PFSK-1 (cell line): ENCODE results near the gene FGD3.

Experiments
- FOXP2 ChIP-seq: optimal IDR thresholded peaks from 2 replicates; pipeline ENCODE3; 2011; ENCODE audit warnings: borderline replicate concordance, control low read depth, inconsistent platforms; ENCODE audit not compliant: insufficient read depth; ENCODE audit errors: extremely low read length, extremely low read depth
- POLR2AphosphoS5 ChIP-seq: IDR thresholded peaks from 2 replicates; pipeline ENCODE4 v1.6.1; 2012; ENCODE audit warnings: low read depth, mild to moderate bottlenecking, control low read depth, low read length, moderate library complexity
- SIN3A ChIP-seq: IDR thresholded peaks from 2 replicates; pipeline ENCODE4 v1.6.1; 2012; ENCODE audit warnings: mild to moderate bottlenecking, low read length, moderate library complexity, borderline replicate concordance; ENCODE audit not compliant: insufficient read depth
- TAF1 ChIP-seq: IDR thresholded peaks from 2 replicates; pipeline ENCODE4 v1.6.1; 2012; ENCODE audit warnings: low read length, control low read depth, borderline replicate concordance; ENCODE audit not compliant: insufficient read depth
- TF ChIP-seq, protein P1 (sequence below), 2 experiments: IDR thresholded peaks; 2 replicates each; pipeline versions ENCODE4 v1.6.1 to v1.8.0; 2011 to 2012; ENCODE audit warnings: low read depth in 2 of 2, low read length in 2 of 2, control low read depth in 1 of 2, inconsistent platforms in 1 of 2, mild to moderate bottlenecking in 1 of 2, moderate library complexity in 1 of 2; ENCODE audit not compliant: insufficient read depth in 1 of 2

Gene FGD3

DNA sequence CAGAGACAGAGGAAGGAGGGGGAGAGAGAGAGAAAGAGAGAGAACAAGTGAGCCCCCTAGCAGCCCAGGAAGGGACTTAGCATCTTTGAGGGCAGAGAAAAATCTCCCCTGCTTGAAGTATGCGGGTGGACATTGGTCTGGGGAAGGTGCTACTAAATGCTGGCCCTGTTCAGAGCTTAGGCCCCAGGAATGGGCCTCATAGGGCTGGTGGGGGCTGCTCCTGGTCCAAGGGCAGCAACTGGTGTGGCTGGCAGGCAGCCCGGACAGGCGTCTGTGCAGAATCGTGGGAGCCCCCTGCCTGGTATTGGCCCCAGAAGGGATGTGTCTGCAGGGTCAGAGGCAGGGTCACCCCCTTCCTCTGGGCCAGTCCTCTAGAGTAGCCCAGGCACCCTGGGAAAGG is 63.4 kb downstream of the FGD3 start:
- TF ChIP-seq TAF1 (no peak), SIN3A (no peak), FOXP2 (no peak), POLR2AphosphoS5 (no peak)
- TF ChIP-seq, protein P1, sequence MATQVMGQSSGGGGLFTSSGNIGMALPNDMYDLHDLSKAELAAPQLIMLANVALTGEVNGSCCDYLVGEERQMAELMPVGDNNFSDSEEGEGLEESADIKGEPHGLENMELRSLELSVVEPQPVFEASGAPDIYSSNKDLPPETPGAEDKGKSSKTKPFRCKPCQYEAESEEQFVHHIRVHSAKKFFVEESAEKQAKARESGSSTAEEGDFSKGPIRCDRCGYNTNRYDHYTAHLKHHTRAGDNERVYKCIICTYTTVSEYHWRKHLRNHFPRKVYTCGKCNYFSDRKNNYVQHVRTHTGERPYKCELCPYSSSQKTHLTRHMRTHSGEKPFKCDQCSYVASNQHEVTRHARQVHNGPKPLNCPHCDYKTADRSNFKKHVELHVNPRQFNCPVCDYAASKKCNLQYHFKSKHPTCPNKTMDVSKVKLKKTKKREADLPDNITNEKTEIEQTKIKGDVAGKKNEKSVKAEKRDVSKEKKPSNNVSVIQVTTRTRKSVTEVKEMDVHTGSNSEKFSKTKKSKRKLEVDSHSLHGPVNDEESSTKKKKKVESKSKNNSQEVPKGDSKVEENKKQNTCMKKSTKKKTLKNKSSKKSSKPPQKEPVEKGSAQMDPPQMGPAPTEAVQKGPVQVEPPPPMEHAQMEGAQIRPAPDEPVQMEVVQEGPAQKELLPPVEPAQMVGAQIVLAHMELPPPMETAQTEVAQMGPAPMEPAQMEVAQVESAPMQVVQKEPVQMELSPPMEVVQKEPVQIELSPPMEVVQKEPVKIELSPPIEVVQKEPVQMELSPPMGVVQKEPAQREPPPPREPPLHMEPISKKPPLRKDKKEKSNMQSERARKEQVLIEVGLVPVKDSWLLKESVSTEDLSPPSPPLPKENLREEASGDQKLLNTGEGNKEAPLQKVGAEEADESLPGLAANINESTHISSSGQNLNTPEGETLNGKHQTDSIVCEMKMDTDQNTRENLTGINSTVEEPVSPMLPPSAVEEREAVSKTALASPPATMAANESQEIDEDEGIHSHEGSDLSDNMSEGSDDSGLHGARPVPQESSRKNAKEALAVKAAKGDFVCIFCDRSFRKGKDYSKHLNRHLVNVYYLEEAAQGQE (IDR thresholded peaks at IDR 0.05; ENCODE audit: insufficient read depth in 1 of 2, low read depth in 2 of 2, low read length in 2 of 2) = no peak

DNA sequence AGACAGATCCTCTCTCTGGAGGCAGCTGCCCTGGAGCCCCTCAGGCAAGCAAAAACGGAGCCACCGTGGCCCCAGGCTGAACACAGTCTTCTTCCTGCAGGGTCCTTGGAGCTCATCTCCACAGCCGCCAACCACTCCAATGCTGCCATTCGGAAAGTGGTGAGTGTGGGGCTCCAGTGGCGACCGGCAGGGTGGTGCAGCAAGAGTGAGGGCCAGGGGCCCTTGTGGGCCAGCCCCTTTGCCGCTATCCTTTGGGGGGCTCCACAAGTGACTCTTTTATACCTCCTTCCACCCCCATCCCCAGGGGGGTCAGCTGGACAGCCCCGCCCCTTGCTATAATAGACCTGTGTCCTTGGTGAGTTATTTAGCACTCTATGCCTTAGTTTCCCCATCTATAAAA is 63.8 kb downstream of the FGD3 start:
- TF ChIP-seq SIN3A (no peak), POLR2AphosphoS5 (no peak)
- TF ChIP-seq, protein P1 (IDR thresholded peaks at IDR 0.05; ENCODE audit: insufficient read depth in 1 of 2, low read depth in 2 of 2, low read length in 2 of 2) = no peak

DNA sequence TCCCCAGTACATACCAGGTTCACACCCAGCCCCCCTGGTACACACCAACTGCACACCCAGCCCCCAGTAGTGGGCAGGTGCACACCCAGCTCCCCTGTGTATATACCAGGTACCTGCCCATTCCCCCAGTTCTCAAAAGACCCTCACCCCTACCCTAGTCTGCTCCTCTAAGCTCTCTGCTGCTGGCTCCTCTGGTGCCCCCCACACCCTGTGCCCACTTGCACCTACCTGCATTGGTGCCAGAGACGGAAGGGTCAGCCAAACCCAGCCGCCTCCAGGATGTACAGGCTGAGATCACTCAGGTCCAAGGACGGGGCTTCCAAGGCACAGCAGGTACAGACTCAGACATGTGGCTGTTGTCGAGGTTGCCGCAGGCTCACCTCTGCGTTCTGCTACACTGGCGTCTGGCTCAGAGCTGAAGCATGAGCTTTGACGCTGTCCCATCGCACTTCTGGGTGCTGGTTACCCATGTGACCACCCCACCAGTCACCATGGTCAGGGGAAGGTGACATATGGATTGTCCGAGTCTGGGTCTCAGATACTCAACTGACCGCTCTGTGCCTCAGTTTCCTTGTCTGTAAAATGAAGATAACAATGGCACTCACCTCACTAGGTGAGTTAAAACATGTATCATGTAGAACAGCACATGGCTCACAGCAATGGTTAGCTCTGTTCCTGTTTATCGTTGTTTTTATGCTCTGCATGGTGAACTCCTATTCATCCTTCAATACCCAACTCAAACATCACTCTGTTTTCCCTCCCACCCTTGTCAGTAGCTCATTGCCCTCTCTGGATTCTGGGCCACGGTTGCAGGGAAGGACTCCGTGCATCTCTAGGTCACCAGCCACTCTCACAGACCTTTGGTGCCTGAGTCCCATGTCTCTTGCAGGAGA is 65.9 kb downstream of the FGD3 start:
- no peak for TF ChIP-seq TAF1
- TF ChIP-seq FOXP2 = no peak
- no peak for TF ChIP-seq SIN3A
- TF ChIP-seq POLR2AphosphoS5 = no peak

DNA sequence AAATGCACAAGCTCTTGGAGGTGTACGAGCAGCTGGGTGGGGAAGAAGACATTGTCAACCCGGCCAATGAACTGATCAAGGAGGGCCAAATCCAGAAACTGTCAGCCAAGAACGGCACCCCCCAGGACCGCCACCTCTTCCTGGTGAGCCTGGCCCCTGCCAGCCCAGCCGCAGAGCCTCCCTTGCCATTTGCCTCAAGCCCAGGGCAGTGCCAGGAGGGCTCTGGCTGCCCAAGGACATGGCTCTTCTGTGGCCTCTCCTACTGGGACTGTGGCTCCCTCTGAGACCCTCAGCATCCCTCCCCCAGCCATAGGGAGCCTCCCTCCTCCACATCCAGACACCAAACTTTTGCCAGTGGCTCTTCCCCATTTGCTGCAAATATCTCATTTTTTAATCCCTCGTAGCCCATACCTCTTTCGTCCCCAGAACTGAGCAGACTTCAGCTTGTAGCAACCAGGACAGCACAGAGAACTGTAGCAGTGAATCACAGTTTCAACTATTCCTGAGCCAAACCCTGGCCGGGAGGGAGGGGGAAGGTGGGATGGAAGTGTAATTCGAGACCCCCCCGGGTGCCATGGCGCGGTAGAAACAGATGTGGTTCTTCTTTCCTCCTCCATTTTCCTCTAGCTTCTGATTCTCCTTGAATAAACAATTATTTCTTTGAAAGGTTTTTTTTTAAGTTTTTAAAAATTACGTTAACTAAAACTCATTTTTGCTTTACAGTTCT is 66.7 kb downstream of the FGD3 start:
- TF ChIP-seq SIN3A (no peak), POLR2AphosphoS5 (no peak), FOXP2 (no peak)

DNA sequence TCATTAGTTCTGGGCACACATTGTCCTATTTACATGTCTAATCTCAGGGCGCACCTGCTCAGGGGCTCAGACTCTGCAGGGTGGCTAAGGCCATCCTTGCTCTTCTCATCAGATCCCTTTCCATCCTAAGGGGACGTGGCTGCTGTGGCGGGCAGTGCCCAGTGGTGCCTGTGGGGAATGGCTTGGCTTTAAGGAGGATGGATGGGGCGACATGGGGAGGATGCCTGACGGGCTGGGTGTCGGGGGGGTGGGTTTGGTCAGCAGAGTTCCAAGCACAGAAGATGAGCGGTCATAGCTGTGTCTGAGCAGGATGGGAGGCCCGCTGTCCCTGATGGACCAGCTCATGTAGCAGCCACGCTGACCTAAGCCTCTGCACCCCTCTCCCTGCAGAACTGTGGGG is 70.3 kb downstream of the FGD3 start:
- TF ChIP-seq TAF1 = no peak
- TF ChIP-seq, protein P1 (IDR thresholded peaks at IDR 0.05; ENCODE audit: insufficient read depth in 1 of 2, low read depth in 2 of 2, low read length in 2 of 2) = no peak
- no peak for TF ChIP-seq FOXP2
- TF ChIP-seq SIN3A = no peak

DNA sequence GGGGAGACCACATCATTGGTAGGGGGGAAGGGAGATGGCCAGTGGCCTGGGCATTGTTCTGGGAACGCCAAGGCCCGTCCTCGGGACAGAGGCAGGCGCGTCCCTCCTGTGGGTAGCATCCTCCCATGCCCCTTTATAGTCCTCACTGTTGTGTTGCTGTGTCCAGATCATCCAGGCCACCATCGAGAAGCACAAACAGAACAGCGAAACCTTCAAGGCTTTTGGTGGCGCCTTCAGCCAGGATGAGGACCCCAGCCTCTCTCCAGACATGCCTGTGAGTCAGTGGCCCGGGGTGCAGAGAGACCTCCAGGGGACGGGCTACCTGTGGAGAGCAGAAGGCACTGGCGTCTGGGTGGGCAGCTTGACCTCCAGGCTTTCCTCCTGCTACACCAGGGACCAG is 72.8 kb downstream of the FGD3 start:
- TF ChIP-seq TAF1 = no peak
- TF ChIP-seq, protein P1 (IDR thresholded peaks at IDR 0.05; ENCODE audit: insufficient read depth in 1 of 2, low read depth in 2 of 2, low read length in 2 of 2) = no peak
- no peak for TF ChIP-seq POLR2AphosphoS5
- TF ChIP-seq FOXP2 = no peak
- TF ChIP-seq SIN3A = no peak
